BLaER1 treated with 17β-estradiol and CSF1 and Interleukin-3, amounts not matched to agents 10 nM and 100 nM (cell line): ENCODE data around the gene NDUFA1.
"Not testable (repeated sequence)": the region's sequence is repeated elsewhere in the genome, so short reads cannot be mapped to it uniquely, and the experiment has no call there.

Experiments used
- H3K27ac ChIP-seq, 11 experiments: shearing (Covaris generic); formaldehyde crosslinking; 2 replicates each; pipeline ENCODE4 v1.8.1; 2022
- H3K27me3 ChIP-seq, 11 experiments: shearing (Covaris generic); formaldehyde crosslinking; 2 replicates each; pipeline ENCODE4 v1.8.1; 2022
- H3K36me3 ChIP-seq, 11 experiments: shearing (Covaris generic); formaldehyde crosslinking; 2 replicates each; pipeline ENCODE4 v1.8.1; 2022
- H3K4me1 ChIP-seq, 10 experiments: shearing (Covaris generic); formaldehyde crosslinking; 2 replicates each; pipeline ENCODE4 v1.8.1; 2022
- H3K4me2 ChIP-seq, 11 experiments: shearing (Covaris generic); formaldehyde crosslinking; 2 replicates each; pipeline ENCODE4 v1.8.1; 2022
- H3K4me3 ChIP-seq, 10 experiments: shearing (Covaris generic); formaldehyde crosslinking; 2 replicates each; pipeline ENCODE4 v1.8.1; 2022
- H3K9ac ChIP-seq, 11 experiments: shearing (Covaris generic); formaldehyde crosslinking; 2 replicates each; pipeline ENCODE4 v1.8.1; 2022
- H3K9me3 ChIP-seq, 11 experiments: shearing (Covaris generic); formaldehyde crosslinking; replicated peaks in 1 of 11; 2 replicates each; pipeline ENCODE4 v1.8.1; 2022
- H4K20me1 ChIP-seq, 11 experiments: shearing (Covaris generic); formaldehyde crosslinking; 2 replicates each; pipeline ENCODE4 v1.8.1; 2022
- Cebpa-rat ChIP-seq, 11 experiments: shearing (Covaris generic); IDR thresholded peaks; 2 replicates each; pipeline ENCODE4 v1.8.1; 2022

Gene NDUFA1

GRCh38 chrX:119871599-119872395 is at the start of gene NDUFA1, which contains the start of gene RNF113A:
TSS of gene NDUFA1 (plus strand) at chrX:119871832. CDS start at chrX:119871912, 80 bp downstream.
TSS of gene RNF113A (minus strand) at chrX:119871733. CDS start at chrX:119871613, 120 bp downstream.
- peak within 1 kb of the TSS; percentile 89 to 95 (median 92) for H3K27ac ChIP-seq
- H3K4me1 ChIP-seq: peaks cover 8 to 22% (median 13%) of the 10 kb centered on the region in 10 experiments; a peak in 17 of 20 replicates
- H4K20me1 ChIP-seq: peaks cover 11 to 56% (median 36%) of the 10 kb centered on the region in 11 experiments; a peak in 19 of 22 replicates
- H3K36me3 ChIP-seq: peaks cover 12 to 37% (median 23%) of the 10 kb centered on the region in 11 experiments; a peak in 18 of 22 replicates
- H3K27me3 ChIP-seq: no peaks in the 10 kb centered on the region
- peak within 1 kb of the TSS; percentile 66 to 89 (median 75) for H3K4me2 ChIP-seq
- TF ChIP-seq Cebpa-rat (IDR thresholded peaks at IDR 0.05): peak in 2 of 11 experiments; percentile 12 to 23; a peak in 1 of 22 replicates
- H3K9me3 ChIP-seq: peaks cover 0 to 15% (median 6%) of the 10 kb centered on the region in 11 experiments; a peak in 8 of 22 replicates
- H3K9ac ChIP-seq: peak within 1 kb of the TSS; percentile 85 to 94 (median 90)
- H3K4me3 ChIP-seq: peak within 1 kb of the TSS; percentile 62 to 78 (median 72)

DNA sequence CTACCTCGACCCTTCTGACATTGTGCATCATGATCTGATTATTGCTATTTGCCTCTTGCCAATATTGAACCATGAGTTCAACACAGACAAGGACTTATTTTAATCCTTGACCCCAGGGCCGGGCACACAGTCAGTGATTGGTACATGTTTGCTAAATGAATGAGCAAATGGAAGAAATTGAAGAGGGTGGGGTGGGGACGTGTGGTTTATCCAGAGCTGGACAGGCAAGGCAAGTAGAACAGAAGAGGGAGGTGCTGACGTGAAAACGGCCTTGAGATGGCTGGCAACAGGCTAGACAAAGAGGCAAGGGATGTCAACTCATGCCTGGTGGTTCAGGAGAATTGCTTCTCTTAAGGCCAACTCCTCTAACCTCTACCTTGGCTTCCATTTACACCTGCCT is 47.4 kb upstream of the NDUFA1 start:
- H3K4me1 ChIP-seq: peaks cover 7 to 56% (median 34%) of the 10 kb centered on the region in 10 experiments; a peak in 18 of 20 replicates
- not testable (repeated sequence) for H3K9ac ChIP-seq, H4K20me1 ChIP-seq

GRCh38 chrX:119826399-119826959 is 45.2 kb upstream of the NDUFA1 start:
- Histone ChIP-seq H3K36me3 (peaks cover 8 to 37% (median 23%) of the 10 kb centered on the region in 11 experiments), H3K4me1 (peaks cover 3 to 48% (median 29%) of the 10 kb centered on the region in 10 experiments; a peak in 18 of 20 replicates), H4K20me1 (no peaks in the 10 kb centered on the region), H3K27ac (no peak overlapping the region), H3K27me3 (no peaks in the 10 kb centered on the region), H3K4me2 (0 out of 22 replicates have a peak overlapping the region, but pooled peaks of 1 of the 11 experiments have one; percentile 0), H3K4me3 (no peak overlapping the region), H3K9ac (no peak overlapping the region), H3K9me3 (no peaks in the 10 kb centered on the region; a peak in 1 of 22 replicates)
- no peak for TF ChIP-seq Cebpa-rat (IDR thresholded peaks at IDR 0.05)

More for the DNA sequence above, 47.4 kb upstream of the NDUFA1 start:
- not testable (repeated sequence) for H3K4me3 ChIP-seq, H3K9me3 ChIP-seq, H3K27me3 ChIP-seq, H3K4me2 ChIP-seq, H3K27ac ChIP-seq
- peaks cover 0 to 18% (median 3%) of the 10 kb centered on the region in 11 experiments; a peak in 11 of 22 replicates for H3K36me3 ChIP-seq

DNA sequence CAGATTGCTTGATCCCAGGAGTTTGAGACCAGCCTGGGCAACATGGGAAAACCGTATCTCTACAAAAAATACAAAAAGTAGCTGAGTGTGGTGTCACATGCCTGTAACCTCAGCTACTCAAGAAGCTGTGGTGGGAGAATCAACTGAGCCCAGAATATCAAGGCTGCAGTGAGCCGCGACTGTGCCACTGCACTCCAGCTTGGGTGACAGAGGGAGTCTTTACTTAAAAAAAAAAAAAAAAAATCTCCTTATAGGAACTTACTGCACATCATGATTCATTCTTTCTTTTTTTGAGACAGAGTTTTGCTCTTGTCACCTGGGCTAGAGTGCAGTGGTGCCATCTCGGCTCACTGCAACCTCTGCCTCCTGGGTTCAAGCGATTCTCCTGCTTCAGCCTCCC is 43.2 kb upstream of the NDUFA1 start:
- TF ChIP-seq Cebpa-rat (IDR thresholded peaks at IDR 0.05): no peak
- Histone ChIP-seq H3K4me2 (peak overlapping the region in 4 of 11 experiments; percentile 22 to 40 (median 36); a peak in 7 of 22 replicates), H4K20me1 (no peaks in the 10 kb centered on the region; a peak in 1 of 22 replicates), H3K9ac (no peak overlapping the region), H3K27ac (no peak overlapping the region), H3K4me1 (peaks cover under 1 to 40% (median 13%) of the 10 kb centered on the region in 10 experiments; a peak in 15 of 20 replicates), H3K36me3 (peaks cover 17 to 57% (median 40%) of the 10 kb centered on the region in 11 experiments), H3K4me3 (no peak overlapping the region), H3K9me3 (no peaks in the 10 kb centered on the region; a peak in 1 of 22 replicates), H3K27me3 (no peaks in the 10 kb centered on the region)

DNA sequence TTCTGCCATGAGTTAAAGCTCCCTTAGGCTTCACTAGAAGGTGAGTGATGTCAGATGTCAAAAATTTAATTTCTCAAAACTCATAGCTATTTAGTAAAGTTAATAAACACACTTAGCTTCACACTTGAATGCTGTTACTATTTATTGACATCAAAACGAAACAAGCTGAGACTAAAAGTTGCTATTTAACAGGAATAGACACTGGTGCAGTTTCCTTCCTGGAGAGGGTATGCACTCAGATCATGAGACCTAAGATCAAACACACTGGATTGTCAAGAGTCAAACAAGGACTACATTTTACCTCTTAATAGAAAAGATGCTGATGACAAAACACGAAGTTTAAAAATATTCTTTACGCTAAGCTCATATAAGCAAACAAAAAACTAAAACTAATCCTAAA is 37.7 kb upstream of the NDUFA1 start:
- no peaks in the 10 kb centered on the region for H3K9me3 ChIP-seq
- TF ChIP-seq Cebpa-rat (IDR thresholded peaks at IDR 0.05): no peak
- peaks cover 9 to 37% (median 28%) of the 10 kb centered on the region in 10 experiments; a peak in 18 of 20 replicates for H3K4me1 ChIP-seq
- peak overlapping the region; percentile 2 to 71 (median 49); a peak in 17 of 22 replicates for H3K4me2 ChIP-seq
- no peak overlapping the region; a peak in 2 of 20 replicates for H3K4me3 ChIP-seq
- peak overlapping the region in 4 of 11 experiments; percentile 14 to 41 (median 22); a peak in 3 of 22 replicates for H3K9ac ChIP-seq
- peaks cover 48 to 92% (median 82%) of the 10 kb centered on the region in 11 experiments for H3K36me3 ChIP-seq
- H3K27ac ChIP-seq: peak overlapping the region in 1 of 11 experiments; percentile 5; a peak in 1 of 22 replicates
- no peaks in the 10 kb centered on the region for H3K27me3 ChIP-seq
- no peaks in the 10 kb centered on the region; a peak in 1 of 22 replicates for H4K20me1 ChIP-seq

DNA sequence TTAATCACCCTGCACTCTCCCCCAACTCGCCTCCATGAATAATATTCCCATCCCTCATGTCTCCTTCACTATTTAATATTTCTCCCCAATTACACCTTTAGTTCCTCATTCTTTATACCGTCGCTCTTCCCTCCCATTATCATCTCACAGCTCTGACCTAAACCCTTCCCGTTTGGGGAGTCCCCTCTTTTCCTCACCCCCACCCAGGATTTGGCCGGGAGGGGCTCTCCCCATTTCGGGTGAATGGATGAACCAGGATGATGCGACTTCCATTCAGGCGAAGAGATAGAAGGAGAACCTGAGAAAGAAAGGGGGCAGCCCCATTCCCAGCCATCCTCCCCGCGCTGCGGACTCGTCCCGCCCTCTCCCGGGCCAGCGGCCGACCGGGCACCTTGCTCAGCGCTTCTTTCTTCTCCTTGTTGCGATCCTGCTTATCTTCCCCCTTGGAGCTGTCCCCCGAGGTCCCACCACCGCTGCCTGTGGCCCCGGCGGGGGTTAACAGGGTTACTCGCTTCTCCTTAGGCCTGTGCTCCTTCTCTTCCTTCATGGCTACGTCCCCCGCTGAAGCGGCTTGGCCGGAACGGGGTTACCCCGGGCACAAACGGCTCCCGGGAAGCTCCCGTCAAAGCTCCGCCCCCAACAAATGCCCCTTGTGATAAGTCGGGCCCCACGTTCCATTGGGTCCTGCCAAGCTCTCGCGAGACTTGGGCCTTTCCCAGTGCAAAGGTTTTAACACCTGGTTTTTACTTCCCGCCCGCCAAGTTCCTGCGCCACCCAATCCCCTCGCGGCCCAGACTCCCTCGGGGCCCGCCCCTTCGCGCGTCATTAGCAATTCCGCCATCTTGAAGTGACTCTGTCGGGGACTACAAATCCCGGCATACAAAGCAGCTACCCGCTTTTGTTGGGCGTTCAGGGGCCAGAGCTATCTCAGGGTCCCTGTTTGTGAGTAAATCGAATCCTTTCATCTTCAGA is 19.0 kb upstream of the NDUFA1 start, which contains the start of gene UPF3B:
Gene UPF3B (minus strand): TSS at position 582 of the 972 bp plus-strand sequence. CDS start 35 bp downstream, at position 547.
- peaks cover 0 to 6% (median 0%) of the 10 kb centered on the region in 11 experiments; a peak in 2 of 22 replicates for H3K9me3 ChIP-seq
- peaks cover 0 to 12% (median 8%) of the 10 kb centered on the region in 10 experiments; a peak in 9 of 20 replicates for H3K4me1 ChIP-seq
- peak within 1 kb of the TSS; percentile 60 to 88 (median 82) for H3K27ac ChIP-seq
- peaks cover 4 to 32% (median 20%) of the 10 kb centered on the region in 11 experiments; a peak in 19 of 22 replicates for H3K36me3 ChIP-seq
- H3K4me2 ChIP-seq: peak within 1 kb of the TSS; percentile 68 to 83 (median 73)
- TF ChIP-seq Cebpa-rat (IDR thresholded peaks at IDR 0.05): no peak
- H3K9ac ChIP-seq: peak within 1 kb of the TSS; percentile 80 to 90 (median 87)
- H4K20me1 ChIP-seq: no peaks in the 10 kb centered on the region; a peak in 1 of 22 replicates
- H3K4me3 ChIP-seq: peak within 1 kb of the TSS; percentile 65 to 83 (median 74)
- H3K27me3 ChIP-seq: no peaks in the 10 kb centered on the region

- peak overlapping the region; percentile 57 to 90 (median 87); a peak in 21 of 22 replicates for H3K9ac ChIP-seq
- H3K27ac ChIP-seq: peak overlapping the region in 9 of 11 experiments; percentile 8 to 88 (median 48); a peak in 14 of 22 replicates
- peak overlapping the region; percentile 65 to 83 (median 74) for H3K4me3 ChIP-seq
- H3K27me3 ChIP-seq: no peaks in the 10 kb centered on the region
- no peaks in the 10 kb centered on the region; a peak in 1 of 22 replicates for H4K20me1 ChIP-seq
- peak overlapping the region; percentile 55 to 76 (median 71) for H3K4me2 ChIP-seq
- peaks cover 0 to 12% (median 8%) of the 10 kb centered on the region in 10 experiments; a peak in 9 of 20 replicates for H3K4me1 ChIP-seq
- H3K36me3 ChIP-seq: peaks cover 4 to 26% (median 13%) of the 10 kb centered on the region in 11 experiments; a peak in 18 of 22 replicates
- no peak for TF ChIP-seq Cebpa-rat (IDR thresholded peaks at IDR 0.05)
- peaks cover 0 to 6% (median 0%) of the 10 kb centered on the region in 11 experiments; a peak in 2 of 22 replicates for H3K9me3 ChIP-seq
Observed at GRCh38 chrX:119853444-119853843, 18.2 kb upstream of the NDUFA1 start.
